GM18519 (cell line): ENCODE results near the gene SYNPO.

Experiments used
- ATAC-seq: cut with Tn5 transposase; IDR thresholded peaks from one replicate; pipeline ENCODE4 v1.9.1; 2021; ENCODE audit warnings: mild to moderate bottlenecking, moderate library complexity; ENCODE audit not compliant: unreplicated experiment, low FRiP score

The SYNPO gene

GRCh38 chr5:150640311-150641005, at the start of gene SYNPO:
Gene SYNPO, plus strand, starts transcription at chr5:150640660. Its CDS starts 7,616 bp downstream, at chr5:150648276.
- ATAC-seq: no peak

GRCh38 chr5:150590979-150591695, 49.3 kb upstream of the SYNPO start:
- no peak for ATAC-seq

- ATAC-seq: no peak
These were observed 46.9 kb upstream of the SYNPO start for GRCh38 chr5:150593593-150593992.

GRCh38 chr5:150593996-150594395, 46.5 kb upstream of the SYNPO start:
- ATAC-seq: no peak

- no peak for ATAC-seq
These were observed 44.9 kb upstream of the SYNPO start for GRCh38 chr5:150595466-150596031.

GRCh38 chr5:150596313-150596712, 44.1 kb upstream of the SYNPO start:
- ATAC-seq: no peak

- ATAC-seq: no peak
These were observed 43.6 kb upstream of the SYNPO start for GRCh38 chr5:150596826-150597225.

GRCh38 chr5:150598006-150598405, 42.5 kb upstream of the SYNPO start:
- ATAC-seq: no peak

- no peak for ATAC-seq
These were observed 41.6 kb upstream of the SYNPO start for GRCh38 chr5:150598821-150599273.

- no peak for ATAC-seq
These were observed 41.2 kb upstream of the SYNPO start for GRCh38 chr5:150599281-150599680.

GRCh38 chr5:150599917-150600511, 40.4 kb upstream of the SYNPO start:
- ATAC-seq: no peak

GRCh38 chr5:150600616-150601490, 39.6 kb upstream of the SYNPO start:
- ATAC-seq: no peak

- no peak for ATAC-seq
These were observed 38.7 kb upstream of the SYNPO start for GRCh38 chr5:150601491-150602345.

- ATAC-seq: no peak
These were observed 37.4 kb upstream of the SYNPO start for GRCh38 chr5:150603052-150603451.

- ATAC-seq: no peak
These were observed 37.0 kb upstream of the SYNPO start for GRCh38 chr5:150603491-150603890.

GRCh38 chr5:150604010-150604409, 36.5 kb upstream of the SYNPO start:
- ATAC-seq: no peak

GRCh38 chr5:150604894-150605440, 35.5 kb upstream of the SYNPO start:
- ATAC-seq: no peak

- ATAC-seq: no peak
These were observed 34.9 kb upstream of the SYNPO start for GRCh38 chr5:150605546-150605945.

- ATAC-seq: no peak
These were observed 34.0 kb upstream of the SYNPO start for GRCh38 chr5:150606476-150606875.
